ENCODE measurements around the gene DNAJA3.

DNAJA3 gene

DNA sequence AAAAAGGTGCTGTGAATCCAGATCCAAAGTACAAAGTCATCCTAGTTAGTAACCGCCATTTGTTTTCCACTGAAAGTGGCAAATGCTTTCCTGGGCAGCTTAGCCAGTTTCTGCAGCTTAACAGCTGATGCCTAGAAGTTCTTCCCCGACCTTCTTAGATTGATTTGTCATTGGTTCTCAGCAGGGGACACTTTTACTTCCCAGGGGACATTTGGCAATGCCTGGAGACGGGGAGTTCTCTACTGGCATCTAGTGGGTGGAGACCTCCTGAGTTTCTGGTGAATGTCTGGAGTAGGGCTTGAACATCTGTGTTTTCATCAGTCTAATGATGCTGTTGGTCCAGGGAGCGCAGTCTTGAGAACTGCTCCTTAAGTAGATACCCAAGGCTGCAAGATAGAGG, 7.6 kb downstream of the DNAJA3 start:
- DNase-seq (ENCODE audit: low read depth, low spot score): no peak

DNA sequence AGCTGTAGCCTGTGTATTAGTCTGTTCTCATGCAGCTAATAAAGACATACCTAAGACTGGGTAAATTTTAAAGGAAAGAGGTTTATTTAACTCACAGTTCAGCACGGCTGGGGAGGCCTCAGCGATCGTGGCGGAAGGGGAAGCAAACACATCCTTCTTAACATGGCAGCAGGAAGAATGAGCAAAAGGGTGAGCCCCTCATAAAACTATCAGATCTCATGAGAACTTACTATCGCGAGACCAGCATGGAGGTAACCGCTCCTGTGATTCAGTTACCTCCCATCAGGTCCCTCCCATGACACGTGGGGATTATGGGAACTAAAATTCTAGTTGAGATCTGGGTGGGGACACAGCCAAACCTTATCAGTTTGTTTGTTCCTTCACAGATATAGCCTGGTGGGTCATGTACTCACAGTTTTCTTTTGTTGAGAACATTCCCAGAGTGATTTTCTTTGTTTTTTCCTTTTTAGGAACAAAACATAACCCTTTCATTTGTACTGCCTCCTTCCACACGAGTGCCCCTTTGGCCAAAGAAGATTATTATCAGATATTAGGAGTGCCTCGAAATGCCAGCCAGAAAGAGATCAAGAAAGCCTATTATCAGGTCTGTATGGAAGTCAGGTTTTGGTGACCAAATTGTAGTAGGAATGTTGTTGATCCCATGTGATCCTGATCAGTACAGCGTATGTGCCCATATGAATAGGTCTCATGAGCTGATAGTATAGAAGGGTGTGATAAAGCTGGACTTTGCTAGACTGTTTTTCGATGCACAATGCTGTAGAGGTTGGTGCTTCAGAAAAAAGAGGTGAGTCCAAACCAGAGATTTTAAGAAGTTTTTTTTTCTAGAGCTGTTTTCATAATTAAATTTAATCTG, 8.5 kb downstream of the DNAJA3 start:
- DNase-seq (ENCODE audit: low read depth, low spot score): no peak

DNA sequence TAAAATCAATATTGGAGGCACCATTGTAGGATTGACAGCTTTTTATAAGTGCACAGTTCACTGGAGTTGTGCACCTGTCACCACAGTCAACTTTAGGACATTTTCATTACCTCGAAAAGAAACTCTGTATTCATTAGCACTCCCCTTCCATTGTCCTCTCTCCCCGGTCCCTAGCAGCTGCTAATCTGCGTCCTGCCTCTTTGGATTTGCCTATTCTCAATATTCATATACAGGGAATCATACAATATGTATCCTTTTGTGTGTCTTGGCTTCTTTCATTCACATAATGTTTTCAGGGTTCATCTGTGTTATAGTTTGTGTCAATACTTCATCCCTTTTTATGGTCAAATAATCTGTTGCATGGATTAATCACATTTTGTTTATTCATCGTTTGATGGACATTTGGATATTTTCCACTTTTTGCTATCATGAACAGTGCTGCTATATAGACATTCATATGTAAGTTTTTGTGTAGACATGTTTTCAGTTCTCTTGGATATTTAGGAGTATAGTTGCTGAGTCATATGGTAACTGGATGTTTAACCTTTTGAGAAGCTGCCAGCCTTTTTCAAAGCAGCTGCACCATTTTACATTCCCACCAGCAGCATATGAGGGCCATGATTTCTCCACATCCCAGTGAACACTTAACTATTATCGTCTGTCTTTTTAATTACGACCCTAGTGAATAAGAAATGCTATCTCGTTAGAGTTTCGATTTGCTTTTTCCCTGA, 9.8 kb downstream of the DNAJA3 start:
- DNase-seq (ENCODE audit: low read depth, low spot score): no peak

DNA sequence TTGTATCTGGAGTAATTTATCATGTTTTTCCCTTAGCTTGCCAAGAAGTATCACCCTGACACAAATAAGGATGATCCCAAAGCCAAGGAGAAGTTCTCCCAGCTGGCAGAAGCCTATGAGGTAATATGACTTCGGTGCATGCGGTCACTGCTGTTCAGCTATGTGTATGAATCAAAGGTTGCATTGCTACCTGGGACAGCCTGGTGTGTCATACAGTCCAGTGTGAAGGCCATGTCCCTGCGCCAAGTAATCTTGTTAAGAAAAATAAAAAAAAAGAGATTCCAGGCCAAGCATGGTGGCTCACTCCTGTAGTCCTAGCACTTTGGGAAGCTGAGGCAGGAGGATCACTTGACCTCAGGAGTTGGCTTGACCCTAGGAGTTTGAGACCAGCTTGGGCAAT, 11.7 kb downstream of the DNAJA3 start:
- no peak for DNase-seq (ENCODE audit: low read depth, low spot score)

DNA sequence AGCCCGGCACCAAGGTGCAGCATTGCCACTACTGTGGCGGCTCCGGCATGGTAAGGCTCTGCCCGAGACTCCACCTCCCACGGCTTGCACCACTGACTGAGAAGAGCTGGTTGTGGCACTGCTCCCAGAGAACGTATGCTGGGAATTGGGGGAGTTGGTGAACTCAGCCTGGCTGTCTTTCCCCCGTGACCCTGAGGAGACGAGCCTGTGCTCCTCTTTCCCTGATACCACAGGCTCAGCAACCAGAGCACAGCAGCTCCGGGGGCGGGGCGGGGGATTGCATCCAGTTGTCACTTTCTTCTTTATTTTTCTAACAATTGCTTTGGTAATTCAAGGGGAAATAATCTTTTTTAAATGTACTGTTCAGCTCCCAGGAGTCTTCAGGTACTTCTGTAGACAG, 16.7 kb downstream of the DNAJA3 start:
- no peak for DNase-seq (ENCODE audit: low read depth, low spot score)

DNA sequence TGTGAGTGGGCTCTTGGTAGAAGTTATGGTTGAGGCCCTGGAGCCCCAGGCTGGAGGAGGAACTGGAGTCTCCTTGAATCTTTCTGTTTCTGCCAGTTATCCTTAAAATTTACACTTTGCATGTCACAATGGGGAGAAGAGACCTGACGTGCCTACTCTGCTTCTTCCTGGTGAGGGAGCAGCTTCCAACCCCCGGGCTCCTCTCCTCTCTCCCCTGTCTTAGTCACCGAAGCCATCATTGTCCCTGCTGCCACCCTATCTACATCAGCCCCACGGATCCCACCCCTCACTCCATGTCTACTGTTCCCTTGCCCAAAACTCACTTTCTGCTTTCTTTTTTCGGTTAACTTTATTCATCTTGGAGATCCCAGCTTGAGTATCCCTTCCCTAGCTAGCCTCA, 17.6 kb downstream of the DNAJA3 start:
- no peak for DNase-seq (ENCODE audit: low read depth, low spot score)

DNA sequence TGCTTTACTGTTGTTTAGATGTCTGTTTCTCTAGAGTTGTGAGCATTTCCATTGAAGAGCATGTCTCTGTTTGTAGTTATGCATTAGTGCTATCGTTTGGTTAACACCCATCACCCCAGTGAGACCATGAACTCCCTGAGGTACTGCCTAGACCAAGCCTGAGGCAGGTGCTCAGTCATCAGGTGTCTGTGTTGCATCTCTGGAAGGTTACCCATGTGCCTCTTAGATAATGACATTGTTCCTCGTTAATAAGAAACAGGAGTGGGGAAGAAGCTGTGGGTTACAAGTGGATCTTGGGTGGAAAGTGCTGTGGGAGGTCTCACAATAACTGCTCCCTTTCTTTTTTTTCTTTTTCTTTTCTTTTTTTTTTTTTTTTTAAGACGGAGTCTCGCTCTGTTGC, 18.3 kb downstream of the DNAJA3 start:
- no peak for DNase-seq (ENCODE audit: low read depth, low spot score)

DNA sequence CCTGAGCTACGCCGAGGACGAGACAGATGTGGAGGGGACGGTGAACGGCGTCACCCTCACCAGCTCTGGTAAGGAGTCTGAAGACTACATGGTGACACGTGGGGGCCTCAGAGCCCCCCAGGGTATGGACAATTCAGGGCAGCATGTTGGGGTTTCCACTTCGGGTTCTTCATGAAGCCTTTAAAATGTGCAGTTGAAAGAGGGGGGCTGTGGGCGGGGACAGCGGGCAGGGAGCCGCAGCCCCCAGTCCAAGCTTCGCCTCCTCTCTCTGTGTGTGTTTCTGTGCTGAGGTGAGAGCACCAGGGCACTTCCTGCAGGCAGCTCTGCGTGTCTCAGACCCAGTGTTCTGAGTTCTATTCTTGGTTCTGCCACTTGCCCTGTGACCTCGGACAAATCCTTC, 24.8 kb downstream of the DNAJA3 start:
- no peak for DNase-seq (ENCODE audit: low read depth, low spot score)

DNA sequence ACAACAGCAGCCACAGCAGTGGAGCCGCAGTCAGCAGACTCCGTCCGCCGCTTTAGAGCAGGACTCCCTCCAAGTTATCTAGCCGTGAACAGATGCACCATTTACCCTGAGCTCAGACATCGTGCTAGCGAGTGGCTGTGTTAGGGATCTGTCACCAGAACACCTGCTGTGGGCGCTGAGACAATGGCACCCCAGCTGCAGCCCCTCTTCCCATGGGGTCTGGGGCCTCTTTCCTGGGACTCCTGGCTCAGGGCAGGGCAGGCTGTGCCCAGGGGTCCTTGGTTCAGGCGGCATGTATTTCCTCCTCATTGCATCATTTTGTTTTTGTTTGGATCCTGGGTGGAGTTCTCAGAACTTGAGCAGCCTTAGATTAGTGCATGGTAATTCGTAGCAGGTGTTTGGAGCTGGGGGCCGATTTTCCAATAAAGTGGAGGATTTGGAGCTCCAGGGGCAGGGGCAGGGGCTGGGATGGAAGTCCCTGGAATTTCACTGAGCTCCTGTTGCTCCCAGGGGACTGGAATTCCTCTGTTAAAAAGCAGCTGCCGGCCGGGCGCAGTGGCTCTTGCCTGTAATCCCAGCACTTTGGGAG, 25.4 kb downstream of the DNAJA3 start:
- no peak for DNase-seq (ENCODE audit: low read depth, low spot score)

DNA sequence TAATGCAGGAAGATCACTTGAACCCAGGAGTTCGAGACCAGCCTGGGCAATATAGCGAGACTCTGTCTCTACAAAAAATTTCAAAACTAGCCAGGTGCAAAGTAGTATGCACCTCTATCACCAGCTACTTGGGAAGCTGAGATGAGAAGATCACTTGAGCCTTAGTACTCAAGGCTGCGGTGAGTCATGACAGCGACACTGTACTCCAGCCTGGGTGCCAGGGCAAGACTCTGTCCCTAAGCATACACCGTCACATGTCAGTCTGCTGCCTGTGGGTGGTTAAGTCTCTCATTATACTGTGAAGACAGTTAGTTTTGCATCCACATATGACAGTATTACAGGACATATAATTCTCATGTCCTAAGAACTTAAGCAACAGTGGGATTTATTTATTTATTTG, 27.0 kb downstream of the DNAJA3 start:
- no peak for DNase-seq (ENCODE audit: low read depth, low spot score)

DNA sequence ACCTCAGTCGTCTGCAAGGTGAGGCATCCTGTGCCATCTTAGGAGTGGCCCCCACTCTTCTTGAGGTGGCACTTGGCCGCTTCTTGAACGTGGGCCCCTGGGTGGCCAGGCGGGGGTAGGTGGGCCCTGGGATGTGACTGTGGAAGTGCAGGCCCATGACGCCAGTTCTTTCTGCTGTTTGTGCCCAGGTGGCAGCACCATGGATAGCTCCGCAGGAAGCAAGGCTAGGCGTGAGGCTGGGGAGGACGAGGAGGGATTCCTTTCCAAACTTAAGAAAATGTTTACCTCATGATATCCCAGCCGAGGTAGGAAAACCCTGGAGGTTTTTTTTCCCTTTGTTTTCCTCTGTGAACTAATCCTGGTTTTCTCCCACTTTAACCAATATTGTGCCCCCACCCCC, 29.0 kb downstream of the DNAJA3 start:
- DNase-seq (ENCODE audit: low read depth, low spot score): no peak

DNA sequence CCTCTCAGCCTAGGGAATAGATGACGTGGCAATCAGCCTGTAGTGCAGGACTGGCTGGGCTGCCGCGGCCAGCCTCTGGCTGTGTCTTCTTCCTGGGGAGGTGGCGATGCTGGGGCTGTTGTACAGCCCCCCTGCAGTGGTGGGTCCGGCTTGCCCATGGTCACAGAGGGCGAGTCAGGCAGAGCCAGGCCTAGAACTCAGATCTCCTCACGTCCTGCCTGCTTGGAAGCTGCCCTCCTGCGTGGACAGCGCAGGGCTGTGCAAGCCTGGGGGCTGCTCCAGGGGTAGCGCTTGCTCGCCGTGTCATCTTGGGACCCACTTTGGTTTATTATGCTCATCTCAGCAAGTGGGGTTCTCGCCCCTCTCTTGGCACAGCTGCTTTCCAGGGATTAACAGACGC, 29.4 kb downstream of the DNAJA3 start:
- no peak for DNase-seq (ENCODE audit: low read depth, low spot score)

DNA sequence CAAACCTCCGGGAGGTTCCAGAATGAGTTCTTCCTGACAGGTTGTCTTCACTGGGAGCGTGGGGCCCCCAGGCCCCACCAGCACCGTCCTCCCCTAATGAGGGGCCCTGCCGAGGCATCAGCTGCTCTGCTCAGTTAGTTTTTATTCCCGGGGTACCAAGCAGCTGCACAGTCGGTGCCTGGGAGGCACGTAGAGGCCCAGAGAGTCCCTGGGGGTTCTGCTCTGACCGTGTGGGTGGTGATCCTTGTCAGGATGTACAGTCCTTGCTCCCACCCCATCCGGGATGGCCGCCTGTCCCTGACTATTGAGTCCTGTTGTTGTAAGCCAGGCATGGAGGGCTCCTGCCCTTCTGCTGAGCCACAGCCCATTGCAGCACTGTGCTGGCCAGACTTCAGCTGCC, 30.3 kb downstream of the DNAJA3 start:
- DNase-seq (ENCODE audit: low read depth, low spot score): no peak

DNA sequence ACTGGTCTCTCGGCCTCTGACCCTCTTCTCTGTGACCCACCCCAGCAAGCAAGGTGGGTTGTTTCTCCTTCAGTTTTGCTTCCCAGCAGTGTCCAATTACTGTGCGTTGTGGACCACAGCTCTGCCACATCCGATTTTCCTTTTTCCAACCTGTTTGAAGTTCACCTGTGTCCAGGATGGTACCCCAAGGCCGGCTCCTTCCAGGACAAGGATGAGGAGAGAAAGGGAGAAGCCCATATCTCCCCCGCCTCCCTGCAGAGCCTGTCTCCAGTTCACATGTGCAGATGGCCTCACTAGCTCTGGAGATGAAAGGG, 35.2 kb downstream of the DNAJA3 start:
- DNase-seq (ENCODE audit: low read depth, low spot score): no peak

DNA sequence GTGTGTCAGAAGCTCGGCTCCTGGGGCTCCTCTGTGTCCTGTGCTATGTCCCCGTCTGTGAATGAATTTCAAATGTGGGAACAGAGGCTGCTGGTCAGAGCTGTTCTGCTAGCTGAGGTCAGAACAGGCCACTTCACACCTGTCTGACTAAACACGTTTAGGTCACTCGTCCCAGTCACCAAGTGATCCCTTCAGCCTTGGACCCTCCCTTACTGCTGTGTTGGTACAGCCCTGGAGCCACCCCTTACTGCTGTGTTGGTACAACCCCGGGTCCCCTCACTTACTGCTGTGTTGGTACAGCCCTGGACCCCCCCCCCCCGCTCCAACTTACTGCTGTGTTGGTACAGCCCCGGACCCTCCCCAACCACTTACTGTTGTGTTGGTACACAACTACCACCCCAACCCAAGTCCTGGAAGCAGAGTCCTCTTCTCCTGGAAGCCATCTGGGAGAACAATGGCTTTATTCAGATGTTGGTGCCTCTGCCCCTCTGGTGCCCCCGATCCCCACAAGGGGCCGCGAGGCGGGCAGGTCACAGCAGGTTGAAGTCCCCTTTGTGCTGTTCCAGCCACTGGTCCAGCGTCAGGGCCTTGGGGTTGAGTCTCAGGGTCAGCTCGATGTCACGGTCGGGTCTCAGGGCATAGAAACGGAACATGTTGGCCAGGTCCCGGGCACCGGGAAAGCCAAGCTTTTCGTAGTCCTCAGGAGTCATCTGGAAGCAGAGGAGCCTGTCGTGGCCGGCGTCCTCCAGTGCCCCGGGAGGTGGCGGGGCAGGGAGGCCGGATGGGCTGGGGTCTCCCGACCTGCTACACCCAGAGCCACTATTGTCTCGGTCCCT, 35.8 kb downstream of the DNAJA3 start:
- no peak for DNase-seq (ENCODE audit: low read depth, low spot score)

DNA sequence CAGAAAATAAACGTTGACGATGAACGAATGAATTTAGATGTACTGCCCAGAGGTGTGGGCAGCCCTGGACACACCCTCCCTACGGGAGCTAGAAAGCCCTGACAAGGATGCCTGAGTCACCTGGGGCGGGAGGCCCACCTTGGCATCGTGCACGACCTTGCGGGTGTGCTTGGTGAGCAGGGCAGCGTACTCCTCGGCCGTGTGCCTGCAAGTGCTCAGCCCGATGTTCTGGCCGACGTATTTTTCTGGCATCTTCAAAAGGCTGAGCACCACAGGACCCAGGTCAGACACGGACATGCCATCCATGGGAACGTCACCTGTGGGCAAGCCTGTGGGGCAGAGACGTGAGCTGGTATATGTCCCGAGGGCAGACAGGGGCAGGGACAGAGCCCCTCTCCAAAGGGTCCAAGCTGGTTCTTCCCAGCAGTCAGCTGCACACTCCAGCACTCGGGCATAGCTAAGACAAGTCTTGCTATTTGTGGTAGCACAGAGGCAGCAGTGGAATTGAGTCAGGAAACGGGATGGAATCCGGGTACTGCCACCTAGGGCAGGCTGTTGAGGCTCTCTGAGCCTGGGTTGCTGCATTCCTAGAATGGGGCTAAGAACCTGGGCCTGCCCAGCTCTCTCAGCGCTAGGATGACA, 38.0 kb downstream of the DNAJA3 start:
- no peak for DNase-seq (ENCODE audit: low read depth, low spot score)

DNA sequence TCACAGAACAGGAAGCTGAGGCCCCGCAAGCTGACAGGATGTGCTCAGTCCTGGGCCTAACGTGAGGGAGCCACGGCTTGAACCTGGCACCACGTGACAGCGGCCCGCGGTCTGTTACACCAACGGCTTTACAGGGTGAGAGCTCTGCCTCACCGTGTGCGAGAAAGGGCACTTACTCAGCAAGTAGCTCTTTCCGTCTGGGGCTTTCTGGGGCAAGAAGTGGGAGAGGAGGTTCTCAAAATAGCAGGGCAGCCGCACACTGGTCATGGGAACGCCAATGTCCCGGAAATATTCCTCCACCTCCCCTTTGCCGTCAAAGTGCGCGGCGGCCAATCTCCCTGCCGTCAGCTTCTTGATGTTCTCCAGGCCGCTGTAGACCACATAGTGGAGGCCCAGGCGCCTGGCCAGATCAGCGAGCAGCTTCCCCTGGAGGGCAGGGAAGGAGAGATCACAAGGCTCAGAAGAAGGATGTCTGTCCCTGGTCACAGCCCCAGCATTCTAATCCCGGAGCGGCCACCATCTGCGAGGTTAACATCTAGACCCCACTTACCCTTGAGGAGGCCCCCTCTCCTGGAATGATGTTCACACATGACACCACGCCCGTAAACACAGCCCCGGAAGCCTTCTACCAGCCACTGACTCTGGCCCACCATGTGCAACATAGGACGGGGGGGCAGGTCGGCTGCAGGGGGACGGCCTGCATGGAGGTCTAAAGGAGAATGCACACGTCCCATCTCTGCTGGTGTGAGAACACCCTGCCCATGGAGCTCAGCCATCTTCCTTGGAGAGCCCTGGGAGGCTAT, 40.5 kb downstream of the DNAJA3 start:
- no peak for DNase-seq (ENCODE audit: low read depth, low spot score)

DNA sequence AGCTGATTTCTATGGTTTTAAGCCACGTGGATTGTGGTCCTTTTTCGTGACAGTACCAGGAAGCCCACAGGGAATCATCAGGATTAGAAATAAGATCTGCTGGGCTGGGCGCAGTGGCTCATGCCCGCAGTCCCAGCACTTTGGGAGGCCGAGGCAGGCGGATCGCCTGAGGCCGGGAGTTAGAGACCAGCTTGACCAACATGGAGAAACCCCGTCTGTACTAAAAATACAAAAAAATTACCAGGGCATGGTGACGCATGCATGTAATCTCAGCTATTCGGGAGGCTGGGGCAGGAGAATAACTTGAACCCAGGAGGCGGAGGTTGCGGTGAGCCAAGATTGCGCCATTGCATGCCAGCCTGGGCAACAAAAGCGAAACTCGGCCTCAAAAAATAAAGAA, 42.2 kb downstream of the DNAJA3 start:
- no peak for DNase-seq (ENCODE audit: low read depth, low spot score)

DNA sequence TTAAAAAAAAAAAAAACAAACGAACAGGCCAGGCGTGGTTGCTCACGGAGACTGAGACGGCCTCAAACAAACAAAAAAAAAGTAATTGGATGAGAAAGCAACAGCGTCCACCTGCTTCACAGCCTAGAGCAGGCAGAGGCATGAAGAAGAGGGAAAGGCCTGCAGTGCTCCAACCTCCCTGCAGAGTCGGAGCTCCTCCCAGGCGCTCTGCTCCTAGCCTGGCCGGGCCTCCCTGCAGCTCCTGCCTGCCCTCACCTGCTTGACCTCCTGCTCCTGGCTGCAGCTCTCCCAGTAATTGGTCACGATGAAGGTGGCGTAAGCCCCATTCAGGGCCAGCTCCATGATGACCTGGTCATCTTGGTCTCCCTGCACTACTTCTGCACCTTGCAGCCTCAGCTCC, 43.3 kb downstream of the DNAJA3 start:
- no peak for DNase-seq (ENCODE audit: low read depth, low spot score)

DNA sequence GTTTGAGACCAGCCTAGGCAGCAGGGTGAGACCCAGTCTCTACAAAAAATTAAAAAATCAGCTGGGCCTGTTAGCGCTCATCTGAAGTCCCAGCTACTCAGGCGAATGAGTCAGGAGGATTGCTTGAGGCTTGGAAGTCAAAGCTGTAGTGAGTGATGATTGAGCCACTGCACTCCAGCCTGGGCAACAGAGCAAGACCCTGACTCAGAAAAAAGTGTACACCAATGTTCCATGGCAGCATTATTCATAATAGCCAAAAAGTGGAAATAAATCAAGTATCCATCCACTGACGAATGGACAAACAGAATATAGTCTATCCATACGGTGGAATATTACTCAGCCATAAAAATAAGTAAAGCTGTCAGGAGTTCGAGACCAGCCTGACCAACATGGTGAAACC, 46.2 kb downstream of the DNAJA3 start:
- no peak for DNase-seq (ENCODE audit: low read depth, low spot score)

DNA sequence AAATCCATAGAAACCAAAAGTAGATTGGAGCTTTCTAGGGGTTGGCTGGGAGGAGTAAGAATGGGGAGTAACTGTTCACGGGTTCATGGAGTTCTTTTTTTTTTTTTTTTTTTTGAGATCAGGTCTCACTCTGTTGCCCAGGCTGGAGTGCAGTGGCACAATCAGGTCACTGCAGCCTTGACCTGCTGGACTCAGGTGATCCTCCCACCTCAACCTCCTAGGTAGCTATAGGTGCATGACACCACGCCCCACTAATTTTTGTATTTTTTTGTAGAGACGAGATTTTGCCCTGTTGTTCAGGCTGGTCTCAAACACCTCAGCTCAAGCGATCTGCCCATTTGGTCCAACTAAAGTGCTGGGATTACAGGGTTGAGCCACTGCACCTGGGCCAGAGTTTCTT, 47.2 kb downstream of the DNAJA3 start:
- no peak for DNase-seq (ENCODE audit: low read depth, low spot score)
